ENCODE results near the gene RIPK4.

RIPK4 gene

GRCh38 chr21:41742073-41742875 is 24.6 kb downstream of the RIPK4 start:
- no peak for TF ChIP-seq CTCF (IDR thresholded peaks at IDR 0.05; ENCODE audit: insufficient read depth, missing control alignments)
- FAIRE-seq (no peak), DNase-seq (ENCODE audit: insufficient read length, low spot score) (no peak)

- FAIRE-seq (no peak), DNase-seq (ENCODE audit: insufficient read length, low spot score) (no peak)
- TF ChIP-seq CTCF (IDR thresholded peaks at IDR 0.05; ENCODE audit: insufficient read depth, missing control alignments), result no peak
Observed at GRCh38 chr21:41741253-41742072, 25.4 kb downstream of the RIPK4 start.

GRCh38 chr21:41740604-41741252 is 26.1 kb downstream of the RIPK4 start:
- no peak for TF ChIP-seq CTCF (IDR thresholded peaks at IDR 0.05; ENCODE audit: insufficient read depth, missing control alignments)
- no peak for FAIRE-seq
- DNase-seq (ENCODE audit: insufficient read length, low spot score), result no peak

DNA sequence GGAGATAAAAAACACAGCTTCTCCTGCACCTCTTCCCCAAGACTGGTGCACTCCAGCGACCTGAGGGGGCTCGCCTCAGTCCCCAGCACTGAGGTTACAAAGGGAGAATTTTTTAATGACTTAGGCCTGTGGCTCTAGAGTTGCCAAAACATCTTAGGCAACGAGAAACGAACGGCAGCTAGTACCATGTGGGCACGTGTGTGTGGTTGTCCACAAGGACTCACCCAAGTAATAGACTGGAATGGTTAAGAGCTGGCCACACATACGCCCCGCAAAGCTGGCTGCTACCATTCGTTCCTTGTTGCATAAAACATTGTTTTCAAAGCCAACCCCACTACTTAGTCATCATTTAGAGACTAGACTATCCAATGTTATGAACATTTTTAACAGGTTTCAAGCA is 26.9 kb downstream of the RIPK4 start:
- no peak for DNase-seq (ENCODE audit: insufficient read length, low spot score)
- TF ChIP-seq CTCF (IDR thresholded peaks at IDR 0.05; ENCODE audit: insufficient read depth, missing control alignments), result no peak
- no peak for FAIRE-seq

DNA sequence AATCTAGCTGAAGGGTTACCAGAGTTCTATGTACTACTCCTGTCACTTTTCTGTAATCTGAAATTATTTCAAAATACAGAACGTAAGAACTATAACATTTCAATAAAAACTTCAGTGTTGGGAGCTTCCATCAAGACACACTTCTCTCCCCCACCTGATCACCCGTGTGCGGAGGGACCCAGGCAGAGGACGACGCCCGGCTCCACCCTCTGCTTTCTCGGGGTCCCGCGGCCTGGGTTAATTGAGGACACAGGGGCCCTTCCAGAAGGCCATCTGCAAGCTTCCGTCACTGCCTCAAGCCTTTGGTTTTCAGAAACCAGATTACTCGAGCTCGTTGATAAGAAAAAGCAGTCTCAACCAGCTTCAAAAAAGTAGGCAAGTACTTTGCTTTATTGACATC is 27.8 kb downstream of the RIPK4 start:
- no peak for TF ChIP-seq CTCF (IDR thresholded peaks at IDR 0.05; ENCODE audit: insufficient read depth, missing control alignments)
- FAIRE-seq (no peak), DNase-seq (ENCODE audit: insufficient read length, low spot score) (no peak)

- no peak for TF ChIP-seq CTCF (IDR thresholded peaks at IDR 0.05; ENCODE audit: insufficient read depth, missing control alignments)
- DNase-seq (ENCODE audit: insufficient read length, low spot score) (no peak), FAIRE-seq (no peak)
Observed at GRCh38 chr21:41737651-41738324, 29.1 kb downstream of the RIPK4 start.
